SU-DHL-6 (cell line): Measurements from ENCODE around the gene ALX1.

ENCODE experiments used
- CTCF ChIP-seq: fragments of 200-600 bp; sonication (generic); IDR thresholded peaks from one replicate; pipeline ENCODE4 v1.5.1; 2017; ENCODE audit warnings: antibody characterized with exemption, mild to moderate bottlenecking, low read length, moderate library complexity; ENCODE audit not compliant: insufficient read depth, poor library complexity, severe bottlenecking
- EZH2phosphoT487 ChIP-seq: fragments of 200-600 bp; sonication (generic), shearing (Covaris generic); conservative IDR thresholded peaks from 2 replicates; pipeline ENCODE4 v1.6.1; 2018; ENCODE audit warnings: mild to moderate bottlenecking, antibody characterized with exemption, low read length, moderate library complexity, mixed read lengths

DNA sequence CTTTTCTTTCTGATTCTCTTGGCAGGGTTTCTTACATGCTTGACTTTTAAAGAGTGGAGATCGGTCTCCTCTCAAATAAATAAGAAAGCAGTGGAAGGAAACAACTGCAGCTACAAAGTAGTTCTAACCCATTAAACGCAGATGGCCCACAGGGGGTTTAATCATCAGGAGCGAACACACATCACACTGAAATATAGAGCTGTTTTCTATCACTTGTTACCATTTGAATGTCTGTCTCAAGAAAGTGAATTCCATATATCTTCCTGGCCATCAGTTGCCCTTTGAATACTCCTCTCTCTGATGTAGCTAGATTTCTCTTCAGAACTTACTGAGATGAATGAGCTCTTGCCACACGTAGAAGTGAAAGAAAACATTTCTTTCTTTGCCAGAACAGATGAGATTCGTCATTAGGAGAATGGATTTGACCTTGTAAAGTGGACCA is 29.1 kb downstream of the ALX1 start:
- no peak for TF ChIP-seq CTCF
- no peak for TF ChIP-seq EZH2phosphoT487
